Measurements from ENCODE around the gene XPO6.

DNA sequence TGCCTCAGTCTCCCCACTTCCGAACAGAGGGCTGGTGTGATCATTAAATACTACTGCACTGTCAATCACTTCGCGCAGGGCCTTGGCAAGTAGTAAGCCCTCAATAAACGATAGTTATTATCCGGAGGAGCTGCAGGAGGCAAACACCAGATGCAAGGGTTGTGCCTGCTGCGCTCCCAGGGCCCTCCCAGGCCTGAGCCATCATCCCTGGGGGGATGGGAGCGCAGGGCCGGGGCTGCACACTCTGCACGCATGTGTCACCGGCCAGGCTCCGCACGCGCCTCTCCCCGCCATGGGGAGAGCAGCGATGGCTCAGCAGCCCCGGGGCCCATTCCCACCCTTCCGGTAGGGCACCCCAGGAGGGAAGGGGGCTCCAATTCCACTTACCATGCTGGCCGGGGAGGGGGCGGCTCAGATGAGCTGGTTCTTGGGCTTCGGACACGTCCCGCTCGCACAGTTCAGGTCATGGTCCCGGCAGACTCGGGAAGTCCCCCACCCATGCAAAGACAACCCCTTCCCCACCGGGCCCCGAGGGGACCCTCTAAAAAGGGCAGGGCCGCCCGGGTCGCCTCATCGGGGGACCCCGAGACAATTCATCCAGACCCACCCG lies 681 bp downstream of the XPO6 start:
- TF ChIP-seq TARDBP (IDR thresholded peaks at IDR 0.05) = no peak
- no peak for TF ChIP-seq SP1 (IDR thresholded peaks at IDR 0.05)
- no peak for TF ChIP-seq LEF1 (IDR thresholded peaks at IDR 0.05; ENCODE audit: borderline replicate concordance)
- TF ChIP-seq FOXA1 (IDR thresholded peaks at IDR 0.05) = no peak
- TF ChIP-seq ELF4 (IDR thresholded peaks at IDR 0.05) = no peak
- no peak for TF ChIP-seq FOXK2 (IDR thresholded peaks at IDR 0.05)
- no peak for TF ChIP-seq CTBP1 (IDR thresholded peaks at IDR 0.05; ENCODE audit: borderline replicate concordance)

All from HEK293T (cell line).